K562 (cell line): ENCODE measurements around the gene PBRM1. TPM values are rescaled to one million over a fixed set of nuclear protein-coding genes. Genes with fewer than 3 reads are reported as not detected.

Source experiments
- ARID2 ChIP-seq: fragments of 450-650 bp; IDR thresholded peaks from 2 replicates; pipeline ENCODE4 v1.6.1; 2017; ENCODE audit warnings: antibody characterized with exemption, mild to moderate bottlenecking
- BDP1 ChIP-seq: IDR thresholded peaks from 3 replicates; pipeline ENCODE4 v1.6.1; 2011; ENCODE audit not compliant: insufficient read length, insufficient read depth
- BRD4 ChIP-seq: fragments of 200-600 bp; sonication (generic); IDR thresholded peaks from 2 replicates; pipeline ENCODE4 v1.6.1; 2017; ENCODE audit warnings: inconsistent platforms
- CREB1 ChIP-seq, 2 experiments: sonication (generic) in 1 of 2; formaldehyde crosslinking in 1 of 2; IDR thresholded peaks; 2 replicates each; pipeline versions ENCODE4 v1.6.1 to v1.8.0; 2012 to 2022; ENCODE audit warnings: inconsistent platforms in 1 of 2, mild to moderate bottlenecking in 1 of 2, missing genetic modification reagents in 1 of 2, moderate library complexity in 1 of 2
- DACH1 ChIP-seq: fragments of 450-650 bp; IDR thresholded peaks from 2 replicates; pipeline ENCODE4 v1.6.1; 2018; ENCODE audit not compliant: partially characterized antibody
- ESRRA ChIP-seq: fragments of 450-650 bp; IDR thresholded peaks from 2 replicates; pipeline ENCODE4 v1.6.1; 2014; ENCODE audit warnings: low read depth, mild to moderate bottlenecking, moderate library complexity, borderline replicate concordance
- MAFF ChIP-seq: IDR thresholded peaks from 2 replicates; pipeline ENCODE4 v1.6.1; 2012; ENCODE audit warnings: low read length, improper control_type of control experiment
- MCM3 ChIP-seq: fragments of 450-650 bp; IDR thresholded peaks from 2 replicates; pipeline ENCODE4 v1.6.1; 2016
- MCM5 ChIP-seq: fragments of 450-650 bp; IDR thresholded peaks from 2 replicates; pipeline ENCODE4 v1.6.1; 2016; ENCODE audit warnings: low read depth
- NUFIP1 ChIP-seq: fragments of 450-650 bp; IDR thresholded peaks from 2 replicates; pipeline ENCODE4 v1.6.1; 2018; ENCODE audit not compliant: partially characterized antibody
- PHF21A ChIP-seq: fragments of 450-650 bp; IDR thresholded peaks from 2 replicates; pipeline ENCODE4 v1.6.1; 2017; ENCODE audit warnings: low read depth, borderline replicate concordance
- POLR2B ChIP-seq: fragments of 450-650 bp; IDR thresholded peaks from 2 replicates; pipeline ENCODE4 v1.6.1; 2018; ENCODE audit warnings: low read depth; ENCODE audit not compliant: partially characterized antibody
- ZNF134 ChIP-seq: fragments of 250-450 bp; sonication (Bioruptor Pico); conservative IDR thresholded peaks from 2 replicates; pipeline ENCODE4 v1.4.0; 2020
- ZNF316 ChIP-seq: fragments of 450-650 bp; IDR thresholded peaks from 2 replicates; pipeline ENCODE4 v1.6.1; 2016
- polyA plus RNA-seq, 8 experiments: library from polyadenylated mRNA; depleted of rRNA in 4 of 8; stranded (reverse) in 5 of 8; unstranded in 3 of 8; fragments of >200 nt; fragmentation: Nextera tagmentation in 2 of 8; fragmentation: Illumina TruSeq in 1 of 8; extraction: Ambion mirVana in 2 of 8; extraction: Trizol in 1 of 8; gene quantifications; 2 replicates each; pipeline versions ENCODE4 v1.2.1 to v1.2.3, GENCODE V29; 2011 to 2014; ENCODE audit warnings: inconsistent platforms in 1 of 8, missing spikeins in 1 of 8
- total RNA-seq, 7 experiments: library from RNA; depleted of rRNA in 6 of 7; stranded (reverse); fragments of >200 nt in 6 of 7; fragmentation: Illumina TruSeq in 2 of 7; extraction: Trizol in 2 of 7; gene quantifications; 2 replicates each; pipeline versions ENCODE4 v1.2.1 to v1.2.3, GENCODE V29; 2011 to 2021; ENCODE audit warnings: low replicate concordance in 1 of 7
- TF ChIP-seq, protein P1 (sequence below): sonication (generic); formaldehyde crosslinking; IDR thresholded peaks from 2 replicates; pipeline ENCODE4 v1.8.0; 2023; ENCODE audit warnings: mild to moderate bottlenecking, missing genetic modification reagents
- TF ChIP-seq, protein P2 (sequence below): fragments of 450-650 bp; IDR thresholded peaks from 2 replicates; pipeline ENCODE4 v1.6.1; 2017; ENCODE audit warnings: antibody characterized with exemption, mild to moderate bottlenecking
- TF ChIP-seq, protein P3 (sequence below), 2 experiments: fragments of 450-650 bp in 1 of 2; sonication (generic) in 1 of 2; formaldehyde crosslinking; conservative IDR thresholded peaks; 2 replicates each; pipeline versions ENCODE4 v1.4.0 to v1.8.1; 2020 to 2022; ENCODE audit warnings: mild to moderate bottlenecking in 1 of 2, missing genetic modification reagents in 1 of 2
- TF ChIP-seq, protein P4 (sequence below): sonication (generic); formaldehyde crosslinking; IDR thresholded peaks from 2 replicates; pipeline ENCODE4 v1.8.0; 2022; ENCODE audit warnings: mild to moderate bottlenecking, missing genetic modification reagents

PBRM1 gene
- total and polyA plus RNA-seq, 9 of the 15 experiments (the other 6 are each of a cell fraction or from before 2014, with no cell fraction given) = 3.9 to 31.8 (median 19.0) TPM

DNA sequence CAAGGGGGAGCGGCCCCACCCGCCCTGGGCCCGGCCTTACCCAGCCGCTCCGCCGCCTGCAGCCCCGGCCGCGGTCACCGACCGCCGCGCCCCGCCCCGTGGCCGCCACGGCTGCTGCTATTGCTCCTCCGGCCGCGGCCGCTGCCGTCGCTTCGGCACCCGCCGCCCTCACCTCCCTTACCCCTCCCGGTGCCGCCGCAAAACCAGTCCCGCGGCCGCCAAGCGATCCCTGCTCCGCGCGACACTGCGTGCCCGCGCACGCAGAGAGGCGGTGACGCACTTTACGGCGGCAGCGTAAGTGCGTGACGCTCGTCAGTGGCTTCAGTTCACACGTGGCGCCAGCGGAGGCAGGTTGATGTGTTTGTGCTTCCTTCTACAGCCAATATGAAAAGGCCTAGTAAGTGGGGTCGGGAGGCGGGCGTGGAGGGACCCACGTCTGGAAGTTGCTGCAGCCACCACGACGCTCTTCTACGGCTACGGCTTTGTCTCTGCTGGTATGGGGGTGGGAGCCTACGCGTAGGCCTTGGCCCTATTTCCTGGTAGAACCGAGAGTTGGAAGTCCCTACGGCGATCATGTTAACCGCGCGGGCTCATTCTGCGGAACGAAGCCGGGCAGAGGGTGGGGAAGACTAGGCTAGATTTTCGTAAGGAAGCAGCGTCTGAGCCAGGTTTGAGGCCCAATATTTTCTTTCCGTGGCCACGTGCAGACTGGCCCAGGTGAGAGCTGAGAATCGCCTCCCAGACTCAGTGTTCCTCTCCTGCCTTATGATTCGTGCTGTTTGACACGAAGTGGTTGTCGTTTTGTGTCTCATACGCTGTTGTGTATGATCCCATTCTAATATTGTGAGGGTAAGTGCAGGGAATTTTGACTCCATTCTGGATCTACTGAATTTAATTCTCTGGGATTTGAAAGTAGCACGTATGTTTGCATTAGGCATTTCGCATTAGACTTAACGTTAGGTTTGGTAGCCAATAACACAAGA lies at the start of gene PBRM1, which contains the start of gene GNL3 (continued):
- TF ChIP-seq, protein P1, sequence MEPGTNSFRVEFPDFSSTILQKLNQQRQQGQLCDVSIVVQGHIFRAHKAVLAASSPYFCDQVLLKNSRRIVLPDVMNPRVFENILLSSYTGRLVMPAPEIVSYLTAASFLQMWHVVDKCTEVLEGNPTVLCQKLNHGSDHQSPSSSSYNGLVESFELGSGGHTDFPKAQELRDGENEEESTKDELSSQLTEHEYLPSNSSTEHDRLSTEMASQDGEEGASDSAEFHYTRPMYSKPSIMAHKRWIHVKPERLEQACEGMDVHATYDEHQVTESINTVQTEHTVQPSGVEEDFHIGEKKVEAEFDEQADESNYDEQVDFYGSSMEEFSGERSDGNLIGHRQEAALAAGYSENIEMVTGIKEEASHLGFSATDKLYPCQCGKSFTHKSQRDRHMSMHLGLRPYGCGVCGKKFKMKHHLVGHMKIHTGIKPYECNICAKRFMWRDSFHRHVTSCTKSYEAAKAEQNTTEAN (CRISPR knock-in tag) = no peak
- peak; percentile 81 for TF ChIP-seq CREB1 (IDR thresholded peaks at IDR 0.05)
- peak; percentile 86 for TF ChIP-seq CREB1 (CRISPR knock-in tag; IDR thresholded peaks at IDR 0.05)
- no peak for TF ChIP-seq BRD4
- TF ChIP-seq, protein P2, sequence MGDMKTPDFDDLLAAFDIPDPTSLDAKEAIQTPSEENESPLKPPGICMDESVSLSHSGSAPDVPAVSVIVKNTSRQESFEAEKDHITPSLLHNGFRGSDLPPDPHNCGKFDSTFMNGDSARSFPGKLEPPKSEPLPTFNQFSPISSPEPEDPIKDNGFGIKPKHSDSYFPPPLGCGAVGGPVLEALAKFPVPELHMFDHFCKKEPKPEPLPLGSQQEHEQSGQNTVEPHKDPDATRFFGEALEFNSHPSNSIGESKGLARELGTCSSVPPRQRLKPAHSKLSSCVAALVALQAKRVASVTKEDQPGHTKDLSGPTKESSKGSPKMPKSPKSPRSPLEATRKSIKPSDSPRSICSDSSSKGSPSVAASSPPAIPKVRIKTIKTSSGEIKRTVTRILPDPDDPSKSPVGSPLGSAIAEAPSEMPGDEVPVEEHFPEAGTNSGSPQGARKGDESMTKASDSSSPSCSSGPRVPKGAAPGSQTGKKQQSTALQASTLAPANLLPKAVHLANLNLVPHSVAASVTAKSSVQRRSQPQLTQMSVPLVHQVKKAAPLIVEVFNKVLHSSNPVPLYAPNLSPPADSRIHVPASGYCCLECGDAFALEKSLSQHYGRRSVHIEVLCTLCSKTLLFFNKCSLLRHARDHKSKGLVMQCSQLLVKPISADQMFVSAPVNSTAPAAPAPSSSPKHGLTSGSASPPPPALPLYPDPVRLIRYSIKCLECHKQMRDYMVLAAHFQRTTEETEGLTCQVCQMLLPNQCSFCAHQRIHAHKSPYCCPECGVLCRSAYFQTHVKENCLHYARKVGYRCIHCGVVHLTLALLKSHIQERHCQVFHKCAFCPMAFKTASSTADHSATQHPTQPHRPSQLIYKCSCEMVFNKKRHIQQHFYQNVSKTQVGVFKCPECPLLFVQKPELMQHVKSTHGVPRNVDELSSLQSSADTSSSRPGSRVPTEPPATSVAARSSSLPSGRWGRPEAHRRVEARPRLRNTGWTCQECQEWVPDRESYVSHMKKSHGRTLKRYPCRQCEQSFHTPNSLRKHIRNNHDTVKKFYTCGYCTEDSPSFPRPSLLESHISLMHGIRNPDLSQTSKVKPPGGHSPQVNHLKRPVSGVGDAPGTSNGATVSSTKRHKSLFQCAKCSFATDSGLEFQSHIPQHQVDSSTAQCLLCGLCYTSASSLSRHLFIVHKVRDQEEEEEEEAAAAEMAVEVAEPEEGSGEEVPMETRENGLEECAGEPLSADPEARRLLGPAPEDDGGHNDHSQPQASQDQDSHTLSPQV = 0 out of 2 replicates have a peak, but pooled peaks have one; percentile 49
- TF ChIP-seq DACH1 = no peak
- TF ChIP-seq, protein P3, sequence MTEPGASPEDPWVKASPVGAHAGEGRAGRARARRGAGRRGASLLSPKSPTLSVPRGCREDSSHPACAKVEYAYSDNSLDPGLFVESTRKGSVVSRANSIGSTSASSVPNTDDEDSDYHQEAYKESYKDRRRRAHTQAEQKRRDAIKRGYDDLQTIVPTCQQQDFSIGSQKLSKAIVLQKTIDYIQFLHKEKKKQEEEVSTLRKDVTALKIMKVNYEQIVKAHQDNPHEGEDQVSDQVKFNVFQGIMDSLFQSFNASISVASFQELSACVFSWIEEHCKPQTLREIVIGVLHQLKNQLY (CRISPR knock-in tag; conservative IDR thresholded peaks at IDR 0.05) = no peak
- TF ChIP-seq MCM3 = no peak
- no peak for TF ChIP-seq NUFIP1
- TF ChIP-seq BDP1 = no peak
- no peak for TF ChIP-seq ARID2
- TF ChIP-seq MAFF = no peak
- peak; percentile 32; the same call in 1 of the 2 replicates for TF ChIP-seq ESRRA
- peak; percentile 81 for TF ChIP-seq POLR2B
- TF ChIP-seq, protein P4, sequence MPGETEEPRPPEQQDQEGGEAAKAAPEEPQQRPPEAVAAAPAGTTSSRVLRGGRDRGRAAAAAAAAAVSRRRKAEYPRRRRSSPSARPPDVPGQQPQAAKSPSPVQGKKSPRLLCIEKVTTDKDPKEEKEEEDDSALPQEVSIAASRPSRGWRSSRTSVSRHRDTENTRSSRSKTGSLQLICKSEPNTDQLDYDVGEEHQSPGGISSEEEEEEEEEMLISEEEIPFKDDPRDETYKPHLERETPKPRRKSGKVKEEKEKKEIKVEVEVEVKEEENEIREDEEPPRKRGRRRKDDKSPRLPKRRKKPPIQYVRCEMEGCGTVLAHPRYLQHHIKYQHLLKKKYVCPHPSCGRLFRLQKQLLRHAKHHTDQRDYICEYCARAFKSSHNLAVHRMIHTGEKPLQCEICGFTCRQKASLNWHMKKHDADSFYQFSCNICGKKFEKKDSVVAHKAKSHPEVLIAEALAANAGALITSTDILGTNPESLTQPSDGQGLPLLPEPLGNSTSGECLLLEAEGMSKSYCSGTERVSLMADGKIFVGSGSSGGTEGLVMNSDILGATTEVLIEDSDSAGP = no peak
- no peak for TF ChIP-seq ZNF134 (CRISPR knock-in tag)
- 0 out of 2 replicates have a peak, but pooled peaks have one; percentile 11 for TF ChIP-seq ZNF316
- TF ChIP-seq MCM5 = no peak
- no peak for TF ChIP-seq PHF21A
